Measurements from ENCODE around the gene DDX21. TPM values are rescaled to one million over a fixed set of nuclear protein-coding genes. Genes with fewer than 3 reads are reported as not detected.
"Not testable (repeated sequence)": the region's sequence is repeated elsewhere in the genome, so short reads cannot be mapped to it uniquely, and the experiment has no call there.

DDX21 gene
- total and polyA plus RNA-seq, 2 of the 13 experiments (the other 11 are each of a cell fraction or from before 2014, with no cell fraction given), result 52.5 to 147 TPM

DNA sequence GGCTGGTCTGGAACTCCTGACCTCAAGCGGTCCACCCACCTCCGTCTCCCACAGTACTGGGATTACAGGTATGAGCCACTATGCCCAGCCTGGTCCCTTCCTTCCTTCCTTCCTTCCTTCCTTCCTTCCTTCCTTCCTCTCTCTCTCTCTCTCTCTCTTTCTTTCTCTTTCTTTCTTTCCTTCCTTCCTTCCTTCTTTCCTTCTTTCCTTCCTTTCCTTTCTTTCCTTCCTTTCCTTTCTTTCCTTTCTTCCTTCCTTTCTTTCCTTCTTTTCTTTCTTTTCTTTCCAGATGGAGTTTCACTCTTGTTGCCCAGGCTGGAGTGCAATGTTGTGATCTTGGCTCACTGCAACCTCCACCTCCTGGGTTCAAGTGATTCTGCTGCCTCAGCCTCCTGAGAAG is 26.8 kb upstream of the DDX21 start:
- H3K9ac ChIP-seq (ENCODE audit: insufficient read depth, low read depth, low read length); H2AFZ ChIP-seq (ENCODE audit: low read length); BruUV-seq (replicated peaks); ATAC-seq; H3K4me3 ChIP-seq (replicated peaks in 1 of 3; ENCODE audit: insufficient read depth in 1 of 3, low read depth in 2 of 3, low read length in 3 of 3); H4K20me1 ChIP-seq (ENCODE audit: insufficient read depth, low read length); H3K9me3 ChIP-seq (ENCODE audit: low read length); H3K4me2 ChIP-seq (ENCODE audit: low read depth, low read length); CTCF ChIA-PET (ENCODE audit: low intra/inter-chr PET ratio, low total read pairs); POLR2A ChIA-PET; H3K79me2 ChIP-seq (ENCODE audit: insufficient read depth, low read length); intact Hi-C loops (cut with micrococcal nuclease; ENCODE audit: unreplicated experiment); H3K27ac ChIP-seq (ENCODE audit: extremely low read length, insufficient read depth, low read length); FAIRE-seq; DNase-seq (ENCODE audit: low spot score); in situ Hi-C loops (cut with HindIII; ENCODE audit: extremely low pct_ligation_motif_present, low pct_unique_long_range_greater_than_20kb); H3K27me3 ChIP-seq (ENCODE audit: control insufficient read depth in 1 of 2, insufficient read depth in 2 of 2, low read length in 2 of 2): not testable (repeated sequence)
- Histone ChIP-seq H3K36me3 (replicated peaks in 1 of 2; ENCODE audit: control insufficient read depth in 1 of 2, insufficient read depth in 2 of 2, low read length in 2 of 2) (peaks cover 5 to 19% of the 10 kb centered on the region in 2 experiments; a peak in 4 of 5 replicates), H3K4me1 (ENCODE audit: insufficient read depth, low read length) (peaks cover 18% of the 10 kb centered on the region)
- WGBS (ENCODE audit: low lambda C conversion rate), result 100% methylated on average over 2 of the region's 2 CpGs

DNA sequence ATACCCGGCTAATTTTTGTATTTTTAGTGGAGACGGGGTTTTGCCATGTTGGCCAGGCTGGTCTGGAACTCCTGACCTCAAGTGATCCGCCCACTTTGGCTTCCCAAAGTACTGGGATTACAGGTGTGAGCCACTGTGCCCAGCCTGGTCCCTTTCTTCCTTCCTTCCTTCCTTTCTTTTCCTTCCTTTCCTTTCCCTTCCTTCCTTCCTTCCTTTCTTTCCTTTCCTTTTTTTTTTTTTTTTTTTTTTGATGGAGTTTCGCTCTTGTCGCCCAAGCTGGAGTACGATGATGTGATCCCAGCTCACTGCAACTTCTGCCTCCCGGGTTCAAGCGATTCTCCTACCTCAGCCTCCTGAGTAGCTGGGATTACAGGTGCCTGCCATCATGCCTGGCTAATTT is 26.1 kb upstream of the DDX21 start:
- ATAC-seq; H2AFZ ChIP-seq (ENCODE audit: low read length); DNase-seq (ENCODE audit: low spot score); intact Hi-C loops (cut with micrococcal nuclease; ENCODE audit: unreplicated experiment); H3K9ac ChIP-seq (ENCODE audit: insufficient read depth, low read depth, low read length); H3K4me3 ChIP-seq (replicated peaks in 1 of 3; ENCODE audit: insufficient read depth in 1 of 3, low read depth in 2 of 3, low read length in 3 of 3); H3K4me2 ChIP-seq (ENCODE audit: low read depth, low read length); POLR2A ChIA-PET; H3K27me3 ChIP-seq (ENCODE audit: control insufficient read depth in 1 of 2, insufficient read depth in 2 of 2, low read length in 2 of 2); CTCF ChIA-PET (ENCODE audit: low intra/inter-chr PET ratio, low total read pairs); H4K20me1 ChIP-seq (ENCODE audit: insufficient read depth, low read length); BruUV-seq (replicated peaks); in situ Hi-C loops (cut with HindIII; ENCODE audit: extremely low pct_ligation_motif_present, low pct_unique_long_range_greater_than_20kb); H3K79me2 ChIP-seq (ENCODE audit: insufficient read depth, low read length); FAIRE-seq; H3K27ac ChIP-seq (ENCODE audit: extremely low read length, insufficient read depth, low read length); H3K9me3 ChIP-seq (ENCODE audit: low read length): not testable (repeated sequence)
- Histone ChIP-seq H3K4me1 (ENCODE audit: insufficient read depth, low read length) (peaks cover 10% of the 10 kb centered on the region), H3K36me3 (replicated peaks in 1 of 2; ENCODE audit: control insufficient read depth in 1 of 2, insufficient read depth in 2 of 2, low read length in 2 of 2) (peaks cover 6 to 19% of the 10 kb centered on the region in 2 experiments; a peak in 4 of 5 replicates)
- 95% methylated on average over 8 of the region's 8 CpGs for WGBS (ENCODE audit: low lambda C conversion rate)

DNA sequence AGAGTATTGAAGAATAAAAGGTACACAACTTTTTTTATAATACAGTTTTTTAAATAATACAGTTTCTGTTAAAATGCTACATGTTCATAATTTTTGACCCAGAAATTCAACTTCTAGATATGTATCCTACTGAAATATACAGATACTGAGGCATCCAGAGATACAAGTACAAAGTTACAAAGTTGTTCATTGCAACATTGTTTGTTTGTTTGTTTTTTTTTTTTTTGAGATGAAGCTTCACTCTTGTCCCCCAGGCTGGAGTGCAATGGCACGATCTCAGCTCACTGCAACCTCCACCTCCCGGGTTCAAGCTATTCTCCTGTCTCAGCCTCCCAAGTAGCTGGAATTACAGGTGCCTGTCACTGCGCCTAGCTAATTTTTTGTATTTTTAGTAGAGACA is 23.1 kb upstream of the DDX21 start:
- FAIRE-seq; in situ Hi-C loops (cut with HindIII; ENCODE audit: extremely low pct_ligation_motif_present, low pct_unique_long_range_greater_than_20kb): not testable (repeated sequence)

More for the DNA sequence above, 23.1 kb upstream of the DDX21 start:
- H3K27ac ChIP-seq (ENCODE audit: extremely low read length, insufficient read depth, low read length); H3K4me3 ChIP-seq (replicated peaks in 1 of 3; ENCODE audit: insufficient read depth in 1 of 3, low read depth in 2 of 3, low read length in 3 of 3); intact Hi-C loops (cut with micrococcal nuclease; ENCODE audit: unreplicated experiment); DNase-seq (ENCODE audit: low spot score); H3K9ac ChIP-seq (ENCODE audit: insufficient read depth, low read depth, low read length); H3K79me2 ChIP-seq (ENCODE audit: insufficient read depth, low read length); BruUV-seq (replicated peaks); H3K4me1 ChIP-seq (ENCODE audit: insufficient read depth, low read length); H3K27me3 ChIP-seq (ENCODE audit: control insufficient read depth in 1 of 2, insufficient read depth in 2 of 2, low read length in 2 of 2); CTCF ChIA-PET (ENCODE audit: low intra/inter-chr PET ratio, low total read pairs); H3K4me2 ChIP-seq (ENCODE audit: low read depth, low read length); POLR2A ChIA-PET; ATAC-seq; H3K9me3 ChIP-seq (ENCODE audit: low read length); H4K20me1 ChIP-seq (ENCODE audit: insufficient read depth, low read length); H2AFZ ChIP-seq (ENCODE audit: low read length): not testable (repeated sequence)
- H3K36me3 ChIP-seq (replicated peaks in 1 of 2; ENCODE audit: control insufficient read depth in 1 of 2, insufficient read depth in 2 of 2, low read length in 2 of 2), result peaks cover 6 to 17% of the 10 kb centered on the region in 2 experiments; a peak in 4 of 5 replicates
- WGBS (ENCODE audit: low lambda C conversion rate), result 99% methylated on average over 3 of the region's 3 CpGs

Data from HepG2 (cell line).